ENCODE data around the gene KIAA2012. TPM values are rescaled to one million over a fixed set of nuclear protein-coding genes. Genes with fewer than 3 reads are reported as not detected.

Gene KIAA2012
- total RNA-seq, 1 experiment from 2014 or later = not detected

GRCh38 chr2:202069170-202070067 lies 3.6 kb upstream of the KIAA2012 start:
- in situ Hi-C loops (cut with HindIII; ENCODE audit: low sequenced_read_pairs) = no loop called here
- DNase-seq (ENCODE audit: low spot score) = peak; percentile 67

- no peak for DNase-seq (ENCODE audit: low spot score)
- in situ Hi-C loops (cut with HindIII; ENCODE audit: low sequenced_read_pairs) = no loop called here
Measured at GRCh38 chr2:202071107-202071506, 1.9 kb upstream of the KIAA2012 start.

GRCh38 chr2:202072226-202072625 lies 829 bp upstream of the KIAA2012 start:
- in situ Hi-C loops (cut with HindIII; ENCODE audit: low sequenced_read_pairs) = no loop called here
- peak; percentile 51 for DNase-seq (ENCODE audit: low spot score)

GRCh38 chr2:202074324-202074723 lies 1.3 kb downstream of the KIAA2012 start:
- in situ Hi-C loops (cut with HindIII; ENCODE audit: low sequenced_read_pairs) = no loop called here
- no peak for DNase-seq (ENCODE audit: low spot score)

GRCh38 chr2:202079310-202079709 lies 6.3 kb downstream of the KIAA2012 start:
- in situ Hi-C loops (cut with HindIII; ENCODE audit: low sequenced_read_pairs) = no loop called here
- no peak for DNase-seq (ENCODE audit: low spot score)

GRCh38 chr2:202084265-202084664 lies 11.2 kb downstream of the KIAA2012 start:
- in situ Hi-C loops (cut with HindIII; ENCODE audit: low sequenced_read_pairs) = no loop called here
- DNase-seq (ENCODE audit: low spot score) = peak; percentile 82

GRCh38 chr2:202088777-202089176 lies 15.7 kb downstream of the KIAA2012 start:
- in situ Hi-C loops (cut with HindIII; ENCODE audit: low sequenced_read_pairs) = no loop called here
- DNase-seq (ENCODE audit: low spot score) = no peak

- peak; percentile 80 for DNase-seq (ENCODE audit: low spot score)
- in situ Hi-C loops (cut with HindIII; ENCODE audit: low sequenced_read_pairs) = no loop called here
Measured at GRCh38 chr2:202090530-202090929, 17.5 kb downstream of the KIAA2012 start.

- DNase-seq (ENCODE audit: low spot score) = peak; percentile 74
- in situ Hi-C loops (cut with HindIII; ENCODE audit: low sequenced_read_pairs) = no loop called here
Measured at GRCh38 chr2:202091476-202091875, 18.4 kb downstream of the KIAA2012 start.

GRCh38 chr2:202094426-202094986 lies 21.5 kb downstream of the KIAA2012 start:
- DNase-seq (ENCODE audit: low spot score) = no peak
- in situ Hi-C loops (cut with HindIII; ENCODE audit: low sequenced_read_pairs) = no loop called here

GRCh38 chr2:202095235-202095634 lies 22.2 kb downstream of the KIAA2012 start:
- DNase-seq (ENCODE audit: low spot score) = no peak
- in situ Hi-C loops (cut with HindIII; ENCODE audit: low sequenced_read_pairs) = no loop called here

- no peak for DNase-seq (ENCODE audit: low spot score)
- in situ Hi-C loops (cut with HindIII; ENCODE audit: low sequenced_read_pairs) = no loop called here
Measured at GRCh38 chr2:202096736-202097135, 23.7 kb downstream of the KIAA2012 start.

GRCh38 chr2:202098291-202098690 lies 25.2 kb downstream of the KIAA2012 start:
- no peak for DNase-seq (ENCODE audit: low spot score)
- in situ Hi-C loops (cut with HindIII; ENCODE audit: low sequenced_read_pairs) = no loop called here

- in situ Hi-C loops (cut with HindIII; ENCODE audit: low sequenced_read_pairs) = no loop called here
Measured at GRCh38 chr2:202099515-202099914, 26.5 kb downstream of the KIAA2012 start.

GRCh38 chr2:202100176-202100575 lies 27.1 kb downstream of the KIAA2012 start:
- in situ Hi-C loops (cut with HindIII; ENCODE audit: low sequenced_read_pairs) = no loop called here
- no peak for DNase-seq (ENCODE audit: low spot score)

More at GRCh38 chr2:202099515-202099914, 26.5 kb downstream of the KIAA2012 start:
- no peak for DNase-seq (ENCODE audit: low spot score)

GRCh38 chr2:202101026-202101579 lies 28.0 kb downstream of the KIAA2012 start:
- in situ Hi-C loops (cut with HindIII; ENCODE audit: low sequenced_read_pairs) = no loop called here
- no peak for DNase-seq (ENCODE audit: low spot score)

GRCh38 chr2:202102425-202103000 lies 29.5 kb downstream of the KIAA2012 start:
- in situ Hi-C loops (cut with HindIII; ENCODE audit: low sequenced_read_pairs) = no loop called here
- no peak for DNase-seq (ENCODE audit: low spot score)

- in situ Hi-C loops (cut with HindIII; ENCODE audit: low sequenced_read_pairs) = no loop called here
Measured at GRCh38 chr2:202104286-202104870, 31.3 kb downstream of the KIAA2012 start.

GRCh38 chr2:202105025-202105424 lies 32.0 kb downstream of the KIAA2012 start:
- DNase-seq (ENCODE audit: low spot score) = no peak
- in situ Hi-C loops (cut with HindIII; ENCODE audit: low sequenced_read_pairs) = no loop called here

More at GRCh38 chr2:202104286-202104870, 31.3 kb downstream of the KIAA2012 start:
- DNase-seq (ENCODE audit: low spot score) = no peak

- in situ Hi-C loops (cut with HindIII; ENCODE audit: low sequenced_read_pairs) = no loop called here
- no peak for DNase-seq (ENCODE audit: low spot score)
Measured at GRCh38 chr2:202108345-202108744, 35.3 kb downstream of the KIAA2012 start.
